ENCODE data around the gene AUTS2. TPM values are rescaled to one million over a fixed set of nuclear protein-coding genes. Genes with fewer than 3 reads are reported as not detected.

AUTS2 gene
- total RNA-seq, 6 experiments from 2014 or later: 10.4 to 32.0 (median 19.3) TPM

DNA sequence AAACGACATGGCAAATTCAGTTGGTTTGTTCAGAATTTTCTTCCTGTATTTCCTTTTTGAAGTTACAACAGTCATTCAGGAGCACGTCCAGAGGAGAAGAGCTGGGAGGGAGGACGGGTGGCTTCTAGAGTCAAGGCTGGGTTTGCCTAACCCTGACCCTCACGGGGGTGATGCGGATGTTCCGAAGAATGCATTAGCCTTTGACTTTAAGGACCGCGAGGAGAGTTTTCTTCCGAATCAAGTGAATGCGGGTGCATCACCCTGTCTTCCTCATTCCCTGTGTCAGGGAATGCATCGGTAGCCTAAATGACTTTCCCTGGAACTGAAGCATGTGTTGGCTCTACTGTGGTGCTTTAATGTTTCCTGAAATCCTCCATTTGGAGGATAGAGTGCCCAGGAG is 1137.0 kb downstream of the AUTS2 start:
- TF ChIP-seq, protein P1, sequence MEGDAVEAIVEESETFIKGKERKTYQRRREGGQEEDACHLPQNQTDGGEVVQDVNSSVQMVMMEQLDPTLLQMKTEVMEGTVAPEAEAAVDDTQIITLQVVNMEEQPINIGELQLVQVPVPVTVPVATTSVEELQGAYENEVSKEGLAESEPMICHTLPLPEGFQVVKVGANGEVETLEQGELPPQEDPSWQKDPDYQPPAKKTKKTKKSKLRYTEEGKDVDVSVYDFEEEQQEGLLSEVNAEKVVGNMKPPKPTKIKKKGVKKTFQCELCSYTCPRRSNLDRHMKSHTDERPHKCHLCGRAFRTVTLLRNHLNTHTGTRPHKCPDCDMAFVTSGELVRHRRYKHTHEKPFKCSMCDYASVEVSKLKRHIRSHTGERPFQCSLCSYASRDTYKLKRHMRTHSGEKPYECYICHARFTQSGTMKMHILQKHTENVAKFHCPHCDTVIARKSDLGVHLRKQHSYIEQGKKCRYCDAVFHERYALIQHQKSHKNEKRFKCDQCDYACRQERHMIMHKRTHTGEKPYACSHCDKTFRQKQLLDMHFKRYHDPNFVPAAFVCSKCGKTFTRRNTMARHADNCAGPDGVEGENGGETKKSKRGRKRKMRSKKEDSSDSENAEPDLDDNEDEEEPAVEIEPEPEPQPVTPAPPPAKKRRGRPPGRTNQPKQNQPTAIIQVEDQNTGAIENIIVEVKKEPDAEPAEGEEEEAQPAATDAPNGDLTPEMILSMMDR (IDR thresholded peaks at IDR 0.05): no peak
- TF ChIP-seq POLR2A (IDR thresholded peaks at IDR 0.05): no peak
- intact Hi-C loops (cut with DNase I): no loop called here
- peaks cover 0 to 33% (median 9%) of the 10 kb centered on the region in 4 donors for H3K4me1 ChIP-seq
- H3K9me3 ChIP-seq: no peaks in the 10 kb centered on the region
- H3K4me3 ChIP-seq: no peak overlapping the region
- ATAC-seq: no peak
- no peak overlapping the region for H3K27ac ChIP-seq
- WGBS (ENCODE audit: insufficient coverage, low coverage, low lambda C conversion rate, missing lambda C conversion rate): 91% methylated on average over 10 of the region's 11 CpGs
- no peak for DNase-seq
- H3K36me3 ChIP-seq: no peaks in the 10 kb centered on the region
- no peaks in the 10 kb centered on the region for H3K27me3 ChIP-seq

DNA sequence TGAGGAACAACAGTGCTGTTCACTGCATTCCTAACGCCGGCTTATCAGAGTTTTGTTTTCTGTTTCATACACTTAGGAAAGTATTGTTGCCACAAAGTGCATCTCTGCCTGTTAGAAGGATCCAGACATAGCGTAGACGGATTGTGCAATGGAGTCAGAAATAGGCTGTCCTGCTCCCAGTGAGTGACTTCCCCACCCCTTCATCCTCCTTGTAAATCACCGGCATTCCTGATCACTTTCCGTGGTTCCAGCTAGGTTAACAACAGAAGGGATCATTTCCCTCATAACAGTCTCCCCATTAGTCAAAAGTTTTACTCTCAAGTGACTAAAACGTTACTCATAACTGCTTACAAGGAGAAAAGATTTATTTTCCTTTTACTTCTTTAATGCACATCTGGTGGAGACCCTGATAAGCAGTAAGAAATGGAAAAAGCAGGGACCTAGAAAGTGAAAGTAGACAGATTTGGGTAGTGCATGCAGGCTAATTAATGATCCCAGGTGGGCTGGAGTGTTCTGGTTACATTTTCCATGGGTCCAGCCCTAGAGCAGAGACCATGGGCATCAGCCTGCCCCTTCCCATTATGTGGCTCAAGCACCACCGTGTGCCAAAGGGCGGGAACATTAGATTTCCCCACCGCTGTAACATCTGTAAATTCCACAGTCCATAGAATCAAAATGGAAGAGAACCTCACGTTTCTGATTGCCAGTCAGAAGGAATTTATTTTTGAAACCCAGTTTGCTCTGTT is 1138.6 kb downstream of the AUTS2 start:
- peak overlapping the region in 1 of 3 donors; percentile 13 for H3K27ac ChIP-seq
- no peak for DNase-seq
- no peaks in the 10 kb centered on the region for H3K9me3 ChIP-seq
- intact Hi-C loops (cut with DNase I): no loop called here
- H3K4me1 ChIP-seq: peaks cover 0 to 33% (median 9%) of the 10 kb centered on the region in 4 donors
- 33% methylated on average over 11 of the region's 11 CpGs for WGBS (ENCODE audit: insufficient coverage, low coverage, low lambda C conversion rate, missing lambda C conversion rate)
- H3K36me3 ChIP-seq: no peaks in the 10 kb centered on the region
- H3K27me3 ChIP-seq: no peaks in the 10 kb centered on the region
- TF ChIP-seq, protein P1 (IDR thresholded peaks at IDR 0.05): no peak
- no peak for TF ChIP-seq POLR2A (IDR thresholded peaks at IDR 0.05)
- no peak overlapping the region for H3K4me3 ChIP-seq
- ATAC-seq: peak; percentile 72 to 83 (median 78)

DNA sequence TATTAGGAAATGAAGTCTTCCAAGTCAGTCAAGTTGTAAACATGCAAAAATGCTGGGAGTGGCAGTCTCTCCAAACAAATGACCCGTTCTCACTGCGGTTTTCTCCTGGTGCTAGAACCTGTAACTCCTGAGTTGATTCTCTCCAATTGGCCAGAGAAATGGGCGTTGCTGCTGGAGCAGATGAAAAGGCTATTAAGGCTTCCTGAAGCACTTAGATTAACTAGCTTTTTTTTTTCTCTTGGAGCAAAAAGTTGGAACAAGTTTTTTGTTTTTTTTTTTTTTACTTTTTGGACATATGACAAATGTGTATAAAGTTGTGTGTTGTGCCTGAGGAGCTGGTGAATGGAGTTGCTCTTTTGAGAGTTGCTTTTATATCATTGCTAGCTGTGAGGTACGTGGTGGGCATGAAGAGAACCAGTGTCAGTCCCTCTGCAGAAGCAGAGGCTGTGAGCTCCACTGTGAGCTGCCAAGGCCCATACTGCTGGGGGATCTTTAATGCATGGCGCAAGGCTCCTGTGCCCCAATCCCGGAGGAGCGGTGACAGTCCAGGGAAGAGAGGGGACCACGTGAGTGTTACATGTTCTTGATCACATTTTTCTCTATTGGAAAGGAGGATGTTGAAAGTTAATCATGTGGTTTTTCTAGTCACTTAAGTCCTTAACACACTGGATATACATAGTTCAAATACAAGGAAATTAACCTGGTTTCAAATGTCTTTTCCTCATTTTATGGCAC is 1140.0 kb downstream of the AUTS2 start:
- H3K4me3 ChIP-seq: no peak overlapping the region
- WGBS (ENCODE audit: insufficient coverage, low coverage, low lambda C conversion rate, missing lambda C conversion rate): 42% methylated on average over 7 of the region's 8 CpGs
- no peaks in the 10 kb centered on the region for H3K27me3 ChIP-seq
- no peak overlapping the region for H3K27ac ChIP-seq
- H3K4me1 ChIP-seq: peaks cover 0 to 33% (median 9%) of the 10 kb centered on the region in 4 donors
- H3K9me3 ChIP-seq: no peaks in the 10 kb centered on the region
- no peaks in the 10 kb centered on the region for H3K36me3 ChIP-seq
- ATAC-seq (peak; percentile 60 to 81 (median 70)), DNase-seq (no peak)
- no peak for TF ChIP-seq POLR2A (IDR thresholded peaks at IDR 0.05)
- TF ChIP-seq, protein P1 (IDR thresholded peaks at IDR 0.05): peak in 3 of 4 donors; percentile 17 to 22 (median 18)
- intact Hi-C loops (cut with DNase I): no loop called here

DNA sequence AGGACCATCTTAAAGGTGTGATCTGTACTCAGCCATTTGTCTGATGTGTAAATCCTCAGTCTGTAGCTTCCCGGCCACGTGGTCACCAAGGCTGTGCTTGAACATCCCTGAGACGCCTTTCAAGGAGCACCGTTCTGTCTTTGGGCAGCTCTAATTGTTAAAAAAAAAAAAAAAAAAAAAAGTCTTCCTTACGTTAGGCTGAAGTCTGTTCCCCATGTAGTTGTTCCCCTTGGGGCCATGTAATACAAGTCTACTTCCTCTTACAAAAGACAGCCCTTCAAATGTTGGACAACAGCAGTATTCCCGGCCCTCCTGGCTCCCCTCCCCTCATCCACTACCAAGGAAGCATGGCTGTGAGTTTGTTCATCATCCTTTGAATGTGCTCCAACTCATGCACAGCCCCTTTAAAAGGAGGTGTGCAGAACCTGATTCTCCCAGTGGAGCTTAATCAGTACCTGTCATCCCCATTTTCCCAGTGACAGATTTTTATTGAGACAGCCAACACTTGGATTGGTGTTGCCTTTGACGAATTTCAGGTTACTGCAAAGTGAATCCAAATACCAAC is 1141.5 kb downstream of the AUTS2 start:
- no peak overlapping the region for H3K4me3 ChIP-seq
- WGBS (ENCODE audit: insufficient coverage, low coverage, low lambda C conversion rate, missing lambda C conversion rate): 78% methylated on average over 5 of the region's 7 CpGs
- intact Hi-C loops (cut with DNase I): no loop called here
- no peaks in the 10 kb centered on the region for H3K27me3 ChIP-seq
- H3K9me3 ChIP-seq: no peaks in the 10 kb centered on the region
- ATAC-seq: no peak
- H3K4me1 ChIP-seq: peaks cover 0 to 33% (median 9%) of the 10 kb centered on the region in 4 donors
- H3K27ac ChIP-seq: no peak overlapping the region
- TF ChIP-seq, protein P1 (IDR thresholded peaks at IDR 0.05): no peak
- TF ChIP-seq POLR2A (IDR thresholded peaks at IDR 0.05): no peak
- no peaks in the 10 kb centered on the region for H3K36me3 ChIP-seq
- DNase-seq: no peak
